GM13977 (cell line): ENCODE measurements around the gene HMOX1.

ENCODE experiments used
- DNase-seq: peaks from one replicate; pipeline ENCODE4 v3.0.0; 2012; ENCODE audit warnings: low spot score
- in situ Hi-C: fragments of 300-500 bp; cut with MboI; formaldehyde crosslinking; loops from one replicate; pipeline ENCODE4 v1.12.0; 2022; ENCODE audit warnings: low sequenced_read_pairs, low pct_unique_long_range_greater_than_20kb, mixed read lengths, inconsistent platforms; ENCODE audit not compliant: unreplicated experiment
- TF ChIP-seq, protein P1 (sequence below): IDR thresholded peaks from 2 replicates; pipeline ENCODE4 v1.5.1; 2012; ENCODE audit warnings: mild to moderate bottlenecking, control low read depth; ENCODE audit not compliant: insufficient read depth; ENCODE audit errors: extremely low read depth, missing control alignments

Gene HMOX1

GRCh38 chr22:35403356-35403755, 22.5 kb downstream of the HMOX1 start:
- TF ChIP-seq, protein P1, sequence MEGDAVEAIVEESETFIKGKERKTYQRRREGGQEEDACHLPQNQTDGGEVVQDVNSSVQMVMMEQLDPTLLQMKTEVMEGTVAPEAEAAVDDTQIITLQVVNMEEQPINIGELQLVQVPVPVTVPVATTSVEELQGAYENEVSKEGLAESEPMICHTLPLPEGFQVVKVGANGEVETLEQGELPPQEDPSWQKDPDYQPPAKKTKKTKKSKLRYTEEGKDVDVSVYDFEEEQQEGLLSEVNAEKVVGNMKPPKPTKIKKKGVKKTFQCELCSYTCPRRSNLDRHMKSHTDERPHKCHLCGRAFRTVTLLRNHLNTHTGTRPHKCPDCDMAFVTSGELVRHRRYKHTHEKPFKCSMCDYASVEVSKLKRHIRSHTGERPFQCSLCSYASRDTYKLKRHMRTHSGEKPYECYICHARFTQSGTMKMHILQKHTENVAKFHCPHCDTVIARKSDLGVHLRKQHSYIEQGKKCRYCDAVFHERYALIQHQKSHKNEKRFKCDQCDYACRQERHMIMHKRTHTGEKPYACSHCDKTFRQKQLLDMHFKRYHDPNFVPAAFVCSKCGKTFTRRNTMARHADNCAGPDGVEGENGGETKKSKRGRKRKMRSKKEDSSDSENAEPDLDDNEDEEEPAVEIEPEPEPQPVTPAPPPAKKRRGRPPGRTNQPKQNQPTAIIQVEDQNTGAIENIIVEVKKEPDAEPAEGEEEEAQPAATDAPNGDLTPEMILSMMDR: no peak
- in situ Hi-C loops: no loop called here
- no peak for DNase-seq

DNA sequence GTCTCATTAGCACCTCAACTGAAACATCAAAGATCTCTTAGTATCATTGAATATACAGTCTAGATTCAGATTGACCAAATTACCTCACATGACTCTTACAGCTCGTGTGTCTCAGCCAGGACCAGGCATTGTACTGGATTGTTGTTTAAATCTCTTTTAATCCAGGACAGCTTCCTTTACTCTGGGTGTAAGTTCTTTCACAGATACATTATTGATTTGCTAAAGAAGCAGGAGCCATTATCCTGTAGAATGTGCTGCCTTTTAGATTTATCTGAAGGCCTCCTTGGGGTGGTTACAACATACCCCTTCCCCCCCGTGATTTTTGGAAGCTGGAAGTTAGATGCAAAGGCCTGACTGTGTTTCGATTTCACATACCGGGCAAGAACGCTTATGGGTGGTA, 23.3 kb downstream of the HMOX1 start:
- in situ Hi-C loops: no loop called here
- TF ChIP-seq, protein P1: no peak
- DNase-seq: no peak

- no peak for DNase-seq
- TF ChIP-seq, protein P1: no peak
- in situ Hi-C loops: no loop called here
Measured at GRCh38 chr22:35406443-35406842, 25.5 kb downstream of the HMOX1 start.

- DNase-seq: no peak
- in situ Hi-C loops: no loop called here
- TF ChIP-seq, protein P1: no peak
Measured at GRCh38 chr22:35407362-35407761, 26.5 kb downstream of the HMOX1 start.

- DNase-seq: peak; percentile 85
- in situ Hi-C loops: no loop called here
- TF ChIP-seq, protein P1: no peak
Measured at GRCh38 chr22:35409783-35410662, 29.1 kb downstream of the HMOX1 start.

DNA sequence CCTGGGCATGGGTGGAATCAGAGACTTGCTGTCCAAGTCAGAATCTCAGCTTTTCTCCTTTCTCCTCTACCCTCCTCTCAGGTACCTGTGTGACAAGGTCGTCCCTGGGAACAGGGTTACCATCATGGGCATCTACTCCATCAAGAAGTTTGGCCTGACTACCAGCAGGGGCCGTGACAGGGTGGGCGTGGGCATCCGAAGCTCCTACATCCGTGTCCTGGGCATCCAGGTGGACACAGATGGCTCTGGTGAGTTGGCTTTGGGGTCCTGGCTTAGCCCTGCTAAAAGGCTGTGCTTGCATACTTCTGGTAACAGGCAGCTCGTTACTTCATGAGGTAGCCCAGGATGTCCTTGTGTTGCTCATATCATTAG, 29.8 kb downstream of the HMOX1 start:
- in situ Hi-C loops: no loop called here
- TF ChIP-seq, protein P1: no peak
- no peak for DNase-seq

DNA sequence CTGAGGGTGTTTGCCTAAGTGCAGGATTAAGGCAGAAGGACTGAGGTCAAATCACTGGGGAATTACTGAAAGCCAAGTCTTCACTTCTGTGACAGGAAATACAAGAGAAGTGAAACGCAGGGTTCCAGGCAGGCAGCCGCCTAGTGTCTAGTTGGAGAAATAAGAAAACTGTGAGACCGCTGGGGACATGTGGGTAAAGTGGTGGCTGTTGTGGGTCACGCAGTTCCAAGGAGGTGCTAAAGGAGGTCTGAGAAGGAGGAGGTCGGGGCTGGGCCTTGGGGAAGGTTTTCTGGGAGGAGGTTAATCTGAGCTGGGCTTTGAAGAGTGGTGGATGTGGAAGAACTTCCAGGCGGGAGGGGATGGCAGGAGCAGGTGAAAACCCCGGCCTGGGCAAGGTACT, 30.2 kb downstream of the HMOX1 start:
- TF ChIP-seq, protein P1: peak; percentile 54
- in situ Hi-C loops: no loop called here

More for the DNA sequence above, 30.2 kb downstream of the HMOX1 start:
- DNase-seq: peak; percentile 59
